ENCODE measurements around the gene TBL1Y.

DNA sequence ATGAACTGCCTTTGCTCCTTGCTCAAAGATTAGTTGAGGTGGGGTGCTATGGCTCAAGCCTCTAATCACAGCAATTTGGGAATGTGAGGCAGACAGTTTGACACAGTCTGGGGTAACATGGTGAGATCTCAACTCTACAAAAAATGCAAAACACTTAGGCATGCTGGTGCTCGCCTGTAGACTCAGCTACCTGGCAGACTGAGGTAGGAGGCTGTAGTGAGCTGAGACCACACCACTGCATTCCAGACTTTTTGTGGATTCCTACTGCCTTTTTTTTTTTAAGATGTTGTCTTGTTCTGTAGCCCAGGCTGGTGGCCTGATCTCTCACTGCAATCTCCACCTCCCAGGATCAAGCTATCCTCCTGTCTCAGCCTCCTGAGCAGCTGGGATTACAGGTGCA lies 2.9 kb upstream of the TBL1Y start:
- no peak for TF ChIP-seq POLR2A (IDR thresholded peaks at IDR 0.05)
- TF ChIP-seq, protein P1, sequence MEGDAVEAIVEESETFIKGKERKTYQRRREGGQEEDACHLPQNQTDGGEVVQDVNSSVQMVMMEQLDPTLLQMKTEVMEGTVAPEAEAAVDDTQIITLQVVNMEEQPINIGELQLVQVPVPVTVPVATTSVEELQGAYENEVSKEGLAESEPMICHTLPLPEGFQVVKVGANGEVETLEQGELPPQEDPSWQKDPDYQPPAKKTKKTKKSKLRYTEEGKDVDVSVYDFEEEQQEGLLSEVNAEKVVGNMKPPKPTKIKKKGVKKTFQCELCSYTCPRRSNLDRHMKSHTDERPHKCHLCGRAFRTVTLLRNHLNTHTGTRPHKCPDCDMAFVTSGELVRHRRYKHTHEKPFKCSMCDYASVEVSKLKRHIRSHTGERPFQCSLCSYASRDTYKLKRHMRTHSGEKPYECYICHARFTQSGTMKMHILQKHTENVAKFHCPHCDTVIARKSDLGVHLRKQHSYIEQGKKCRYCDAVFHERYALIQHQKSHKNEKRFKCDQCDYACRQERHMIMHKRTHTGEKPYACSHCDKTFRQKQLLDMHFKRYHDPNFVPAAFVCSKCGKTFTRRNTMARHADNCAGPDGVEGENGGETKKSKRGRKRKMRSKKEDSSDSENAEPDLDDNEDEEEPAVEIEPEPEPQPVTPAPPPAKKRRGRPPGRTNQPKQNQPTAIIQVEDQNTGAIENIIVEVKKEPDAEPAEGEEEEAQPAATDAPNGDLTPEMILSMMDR (IDR thresholded peaks at IDR 0.05): no peak
- TF ChIP-seq EP300 (IDR thresholded peaks at IDR 0.05): no peak
